ENCODE results near the gene FAM229A.
"Not testable (repeated sequence)": the region's sequence is repeated elsewhere in the genome, so short reads cannot be mapped to it uniquely, and the experiment has no call there.

Gene FAM229A

GRCh38 chr1:32399843-32400242 is 37.6 kb upstream of the FAM229A start:
- no peak for DNase-seq (ENCODE audit: insufficient read length, low spot score)
- no peak for TF ChIP-seq CTCF (IDR thresholded peaks at IDR 0.05; ENCODE audit: insufficient read depth, missing control alignments)
- no peak for FAIRE-seq

GRCh38 chr1:32398401-32398800 is 36.1 kb upstream of the FAM229A start:
- DNase-seq (ENCODE audit: insufficient read length, low spot score), result no peak
- FAIRE-seq, result no peak
- no peak for TF ChIP-seq CTCF (IDR thresholded peaks at IDR 0.05; ENCODE audit: insufficient read depth, missing control alignments)

GRCh38 chr1:32396524-32396923 is 34.2 kb upstream of the FAM229A start:
- FAIRE-seq; DNase-seq (ENCODE audit: insufficient read length, low spot score): not testable (repeated sequence)

- no peak for DNase-seq (ENCODE audit: insufficient read length, low spot score)
- no peak for TF ChIP-seq CTCF (IDR thresholded peaks at IDR 0.05; ENCODE audit: insufficient read depth, missing control alignments)
- FAIRE-seq, result no peak
Measured at GRCh38 chr1:32394890-32395432, 32.7 kb upstream of the FAM229A start.

GRCh38 chr1:32394141-32394889 is 32.0 kb upstream of the FAM229A start, which contains the start of gene BSDC1:
Gene BSDC1 (minus strand): TSS chr1:32394441. CDS start chr1:32394414, 27 bp downstream.
- FAIRE-seq, result peak; percentile 29
- DNase-seq (ENCODE audit: insufficient read length, low spot score), result peak; percentile 80
- no peak for TF ChIP-seq CTCF (IDR thresholded peaks at IDR 0.05; ENCODE audit: insufficient read depth, missing control alignments)

GRCh38 chr1:32393832-32394140 is 31.5 kb upstream of the FAM229A start:
- DNase-seq (ENCODE audit: insufficient read length, low spot score) (no peak), FAIRE-seq (no peak)
- no peak for TF ChIP-seq CTCF (IDR thresholded peaks at IDR 0.05; ENCODE audit: insufficient read depth, missing control alignments)

GRCh38 chr1:32393136-32393535 is 30.9 kb upstream of the FAM229A start:
- FAIRE-seq (no peak), DNase-seq (ENCODE audit: insufficient read length, low spot score) (no peak)
- no peak for TF ChIP-seq CTCF (IDR thresholded peaks at IDR 0.05; ENCODE audit: insufficient read depth, missing control alignments)

Data from D721Med (cell line).